ENCODE data around the gene MYH11.

GRCh38 chr16:15658556-15658955, 198.3 kb downstream of the MYH11 start:
- no peak for TF ChIP-seq CTCF (IDR thresholded peaks at IDR 0.05)
- no peak for TF ChIP-seq POLR2AphosphoS5 (IDR thresholded peaks at IDR 0.05)
- TF ChIP-seq POLR2A (IDR thresholded peaks at IDR 0.05) = no peak
- no peak for TF ChIP-seq EP300 (IDR thresholded peaks at IDR 0.05)
